Activated CD4-positive, CD25-positive, alpha-beta regulatory T cell (primary cell): ENCODE data around the gene PTPA.
"Not testable (repeated sequence)": the region's sequence is repeated elsewhere in the genome, so short reads cannot be mapped to it uniquely, and the experiment has no call there.

ENCODE experiments used
- DNase-seq, 4 experiments: peaks; one replicate each; lab custom pipeline; 2025; lab: John Stamatoyannopoulos, UW

The PTPA gene

DNA sequence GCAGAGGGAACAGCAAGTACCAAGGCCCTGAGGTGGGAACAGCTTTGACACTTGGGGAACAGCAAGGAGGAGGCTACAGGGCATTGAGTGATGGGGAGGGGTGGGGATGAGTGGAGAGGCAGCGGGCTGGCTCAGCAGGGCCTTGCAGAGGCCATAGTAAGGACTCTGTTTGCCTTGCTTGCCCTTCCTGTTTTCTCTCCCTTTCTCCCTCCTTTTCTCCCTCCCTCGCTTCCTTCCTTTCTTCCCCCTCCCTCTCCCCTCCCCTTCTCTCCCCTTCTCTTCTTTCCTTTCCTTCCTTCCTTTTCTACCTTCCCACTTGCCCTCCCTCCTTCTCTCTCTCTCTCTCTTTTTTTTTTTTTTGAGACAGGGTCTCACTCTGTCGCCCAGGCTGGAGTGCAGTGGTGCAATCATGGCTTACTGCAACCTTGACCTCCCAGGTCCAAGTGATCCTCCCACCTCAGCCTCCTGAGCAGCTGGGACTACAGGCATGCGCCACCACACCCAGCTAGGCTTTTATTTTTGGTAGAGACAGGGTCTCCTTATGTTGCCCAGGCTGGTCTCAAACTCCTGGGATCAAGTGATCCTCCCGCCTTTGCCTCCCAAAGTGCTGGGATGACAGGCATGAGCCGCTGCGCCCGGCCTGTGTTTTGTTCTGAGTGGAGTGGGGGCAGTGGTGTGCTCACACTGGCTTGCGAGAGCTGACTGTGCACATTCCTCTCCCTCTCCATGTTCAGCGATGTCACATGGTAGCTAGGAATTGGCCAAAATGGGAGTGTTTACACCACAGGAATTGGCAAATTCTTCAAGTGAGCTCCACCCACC is 49.7 kb downstream of the PTPA start:
- no peak for DNase-seq

- DNase-seq = no peak
These were observed 50.3 kb downstream of the PTPA start for GRCh38 chr9:129161534-129161837.

- DNase-seq = no peak
These were observed 51.4 kb downstream of the PTPA start for GRCh38 chr9:129162497-129163197.

DNA sequence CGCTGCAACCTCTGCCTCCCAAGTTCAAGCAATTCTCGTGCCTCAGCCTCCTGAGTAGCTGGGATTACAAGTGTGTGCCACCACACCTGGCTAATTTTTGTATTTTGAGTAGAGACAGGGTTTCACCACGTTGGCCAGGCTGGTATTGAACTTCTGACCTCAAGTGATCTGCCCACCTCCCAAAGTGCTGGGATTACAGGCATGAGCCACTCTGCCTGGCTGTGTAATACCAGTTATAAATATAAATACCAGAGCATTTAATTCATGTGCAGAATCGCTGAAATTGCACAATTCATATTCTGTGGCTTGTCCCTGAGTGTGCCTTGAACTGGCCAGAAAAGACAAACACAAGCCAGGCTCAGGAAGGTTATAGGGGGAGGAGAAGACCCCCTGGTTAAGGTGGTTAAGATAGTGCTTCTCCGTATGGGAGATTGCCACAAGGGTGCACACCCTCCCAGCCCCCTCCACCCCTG is 52.0 kb downstream of the PTPA start:
- DNase-seq = not testable (repeated sequence)

DNA sequence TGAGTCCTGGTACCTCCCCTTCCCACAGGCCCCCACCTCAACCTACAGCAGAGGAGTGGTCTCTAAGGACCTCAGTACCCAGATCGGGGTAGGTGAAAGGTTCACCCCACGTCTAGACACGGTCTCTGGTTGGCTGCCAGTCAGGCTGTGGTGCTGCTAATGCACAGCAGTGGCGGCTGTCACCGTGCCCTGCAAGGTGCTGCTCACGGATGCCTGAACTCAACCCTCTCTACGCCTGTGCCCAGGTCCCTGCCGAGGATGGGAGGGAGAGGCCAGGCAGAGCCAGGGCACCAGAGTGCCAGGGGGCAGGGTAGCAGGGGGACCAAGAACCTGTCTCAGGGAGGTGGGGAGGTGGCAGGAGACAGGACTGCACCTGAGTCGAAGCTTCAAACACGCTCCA is 52.5 kb downstream of the PTPA start:
- DNase-seq = no peak

DNA sequence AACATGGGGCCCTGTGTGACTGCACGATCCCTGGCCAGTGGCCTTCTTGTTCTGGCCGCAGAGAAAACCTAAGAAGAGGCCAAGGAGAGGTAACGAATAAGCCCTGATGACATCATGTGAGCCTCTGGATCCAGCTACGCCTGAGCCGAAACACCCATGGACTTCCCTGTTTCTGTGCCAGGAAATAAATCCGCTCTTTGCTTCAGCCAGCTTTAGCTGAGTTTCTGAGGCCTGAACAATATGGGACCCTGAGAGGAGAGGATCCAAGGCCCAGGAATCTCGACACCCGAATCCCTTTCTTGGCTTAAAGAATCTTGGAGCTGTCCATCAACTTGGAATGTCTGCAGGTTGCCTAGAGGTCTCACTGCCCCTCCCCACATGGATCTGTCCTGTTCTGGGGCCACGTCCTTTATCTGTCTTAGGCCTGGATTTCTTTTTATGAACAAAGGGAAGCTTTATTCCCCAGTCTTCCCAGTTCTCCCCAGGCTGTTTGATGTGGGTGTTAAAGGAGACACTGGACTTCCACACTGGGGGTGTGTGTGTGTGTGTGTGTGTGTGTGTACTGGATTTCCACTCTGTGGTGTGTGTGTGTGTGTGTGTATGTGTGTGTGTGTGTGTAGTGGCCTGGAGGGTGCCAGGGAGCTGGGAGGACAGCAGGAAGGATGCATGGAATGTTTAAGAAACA is 53.2 kb downstream of the PTPA start:
- no peak for DNase-seq

DNA sequence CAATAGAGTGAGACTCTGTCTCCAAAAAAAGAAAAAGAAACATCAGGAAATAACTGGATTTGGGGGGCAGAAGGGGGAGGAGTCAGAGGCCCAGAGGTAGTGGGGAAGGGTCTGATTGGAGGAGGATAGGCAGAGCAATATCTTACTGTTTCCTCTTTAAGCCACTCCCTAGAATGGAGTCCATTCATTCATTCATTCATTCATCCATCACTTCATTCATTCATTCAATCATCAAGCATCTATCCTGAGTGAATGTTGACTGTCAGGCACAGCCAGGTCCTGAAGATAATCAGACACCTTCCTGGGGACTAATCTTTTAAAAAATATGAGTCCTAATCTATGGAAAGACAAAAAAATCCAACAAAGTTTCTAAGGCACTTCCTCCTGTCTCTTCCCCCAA is 54.0 kb downstream of the PTPA start:
- DNase-seq = no peak

DNA sequence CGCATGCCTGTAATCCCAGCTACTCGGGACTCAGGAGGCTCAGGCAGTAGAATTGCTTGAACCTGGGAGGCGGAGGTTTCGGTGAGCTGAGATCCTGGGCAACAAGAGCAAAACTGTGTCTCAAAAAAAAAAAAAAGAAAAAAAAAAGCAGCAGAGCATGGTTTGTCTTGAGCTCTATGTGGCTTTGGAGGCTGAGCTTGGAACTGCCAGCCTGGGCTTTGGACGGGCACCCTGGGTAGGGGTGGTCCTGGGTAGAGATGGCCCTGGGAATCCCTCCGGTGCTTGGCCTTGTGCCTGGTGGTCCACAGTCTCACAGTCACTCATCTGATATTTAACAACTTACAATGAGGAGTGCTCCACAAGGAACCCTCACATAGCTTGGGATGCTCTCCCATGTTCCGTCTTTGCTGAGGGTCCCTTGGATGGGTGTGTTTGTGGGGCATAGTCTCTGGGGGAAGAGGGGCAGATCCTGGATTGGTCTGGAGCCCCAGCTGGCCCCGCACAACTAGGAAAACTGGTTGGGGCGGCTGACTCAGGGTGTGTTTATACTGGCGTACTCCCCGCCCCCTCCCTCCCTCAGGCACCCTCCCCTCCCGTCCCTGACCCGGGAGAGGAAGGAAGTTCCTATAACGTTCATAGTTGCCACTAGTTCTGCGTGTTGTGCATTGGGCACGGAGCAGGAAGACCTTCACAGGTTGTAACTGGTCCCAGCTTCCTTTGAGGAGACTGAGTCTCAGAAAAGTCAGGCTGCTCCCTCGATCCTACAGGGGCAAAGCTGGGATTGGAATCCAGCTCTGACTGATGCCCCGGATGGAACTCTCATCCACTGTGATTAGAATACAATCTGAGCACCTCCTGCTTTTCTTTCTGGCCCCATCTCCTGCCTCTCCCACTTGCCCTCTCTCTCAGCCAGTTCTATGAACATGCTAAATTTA is 55.7 kb downstream of the PTPA start:
- no peak for DNase-seq

- DNase-seq = no peak
These were observed 59.0 kb downstream of the PTPA start for GRCh38 chr9:129170229-129170628.

DNA sequence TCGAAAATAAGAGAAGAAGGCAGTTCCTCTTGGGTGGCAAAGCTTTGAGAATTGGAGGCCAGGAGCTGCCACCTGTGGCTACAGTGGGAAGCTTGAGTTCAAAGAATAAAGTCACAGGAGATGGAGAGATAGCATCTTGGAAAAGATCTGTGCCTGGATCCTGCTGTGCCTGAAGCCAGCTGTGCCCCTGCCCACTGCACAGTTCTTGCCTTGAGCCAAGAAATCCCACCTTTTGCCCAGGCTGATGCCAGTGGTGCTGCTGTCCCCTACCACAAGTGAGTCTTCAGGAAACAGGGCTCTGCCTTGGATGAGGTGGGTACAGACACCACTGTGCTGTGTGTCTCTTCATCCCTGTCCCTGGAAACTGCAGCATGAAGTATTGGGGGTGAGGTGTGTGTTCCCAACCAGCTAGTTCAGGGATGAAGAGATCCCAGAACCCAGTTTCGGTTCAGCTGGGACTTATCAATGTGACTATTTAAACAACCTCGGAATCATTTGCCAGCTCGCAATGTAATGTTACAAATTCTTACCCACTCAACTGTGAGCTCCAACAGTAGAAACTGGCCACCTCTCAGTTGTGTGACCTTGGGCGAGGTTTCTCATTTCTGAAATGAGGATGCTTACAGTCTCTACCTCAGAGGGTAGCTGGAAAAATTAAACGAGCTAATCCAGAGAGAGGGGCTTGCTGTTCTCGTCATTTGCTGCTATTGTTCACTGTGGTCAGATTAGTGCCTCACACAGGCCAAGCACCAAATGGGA is 61.0 kb downstream of the PTPA start:
- no peak for DNase-seq

GRCh38 chr9:129172816-129173215 is 61.6 kb downstream of the PTPA start:
- DNase-seq = no peak

GRCh38 chr9:129173296-129174101 is 62.3 kb downstream of the PTPA start:
- DNase-seq = no peak

DNA sequence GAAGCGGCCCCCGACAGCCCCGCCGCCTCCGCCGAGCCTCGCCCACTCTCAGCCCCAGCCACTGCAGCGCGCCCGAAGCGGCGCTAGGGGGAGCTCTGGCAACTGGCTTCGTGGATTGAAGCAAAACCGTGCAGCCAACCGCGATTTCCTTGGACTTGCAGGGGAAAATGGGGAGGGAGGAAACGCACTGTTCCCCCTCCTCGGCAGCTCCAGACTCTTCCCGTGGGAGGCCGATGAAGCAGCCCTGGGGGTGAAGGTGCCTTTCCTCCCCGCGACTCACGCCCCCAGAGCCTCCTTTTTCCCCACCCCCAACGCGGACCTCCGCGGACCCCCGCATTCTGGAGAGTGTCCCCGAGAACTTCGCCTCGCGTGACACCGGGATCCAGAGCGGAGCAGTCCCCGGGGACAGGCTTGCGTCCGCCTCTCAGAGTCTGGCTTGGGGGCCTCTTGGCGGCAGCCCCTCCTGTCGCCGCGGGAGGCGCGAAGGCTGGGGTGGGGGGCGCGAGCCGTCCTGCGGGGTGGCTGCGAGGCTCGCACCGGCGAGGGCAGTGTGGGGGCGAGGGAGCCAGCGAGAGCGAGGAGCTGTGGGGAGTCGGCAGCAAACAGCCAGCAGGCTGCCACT is 63.0 kb downstream of the PTPA start:
- peak; percentile 62 to 79 (median 72) for DNase-seq

GRCh38 chr9:129174724-129175514 is 63.7 kb downstream of the PTPA start:
- no peak for DNase-seq

GRCh38 chr9:129175515-129175824 is 64.3 kb downstream of the PTPA start:
- DNase-seq = no peak

GRCh38 chr9:129175825-129176633 is 64.8 kb downstream of the PTPA start:
- DNase-seq = peak in 2 of 4 experiments; percentile 17 to 18

GRCh38 chr9:129176701-129177442 is 65.7 kb downstream of the PTPA start:
- DNase-seq = no peak

DNA sequence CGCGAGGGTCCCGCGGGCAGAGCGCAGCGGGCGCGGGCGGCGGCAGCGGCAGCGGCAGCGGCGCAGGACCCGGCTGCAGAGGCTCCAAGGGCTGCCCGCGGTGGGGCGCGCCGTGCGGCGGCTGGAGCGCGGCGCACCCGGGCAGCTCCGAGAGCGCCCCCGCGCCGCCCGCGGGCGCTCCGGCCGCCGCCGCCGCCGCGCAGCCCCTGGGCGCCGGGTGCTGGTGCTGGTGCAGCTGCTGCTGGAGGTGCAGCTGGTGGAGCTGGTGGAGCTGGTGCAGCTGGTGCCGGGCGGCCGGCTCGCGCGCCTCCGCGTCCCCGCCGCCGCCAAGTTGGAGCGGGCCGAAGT is 66.2 kb downstream of the PTPA start:
- DNase-seq = no peak
